Upper lobe of right lung (tissue), 1 donor: ENCODE results near the gene CMTM7. TPM values are rescaled to one million over a fixed set of nuclear protein-coding genes. Genes with fewer than 3 reads are reported as not detected.

Experiments
- ATAC-seq: fragments of 200-7000 bp; cut with Tn5 transposase; one replicate; pipeline ENCODE4 v1.9.1; 2020; ENCODE audit warnings: mild to moderate bottlenecking, moderate library complexity
- DNase-seq: peaks from one replicate; pipeline ENCODE4 v3.0.0-alpha.2; 2020
- H3K27ac ChIP-seq: fragments of 200-600 bp; one replicate; pipeline ENCODE4 v1.8.0; 2022
- H3K27me3 ChIP-seq: fragments of 200-600 bp; one replicate; pipeline ENCODE4 v1.8.0; 2022; ENCODE audit warnings: mild to moderate bottlenecking
- H3K36me3 ChIP-seq: fragments of 200-600 bp; one replicate; pipeline ENCODE4 v1.8.0; 2022
- H3K4me1 ChIP-seq: fragments of 200-600 bp; one replicate; pipeline ENCODE4 v1.8.0; 2022
- H3K4me3 ChIP-seq: fragments of 200-600 bp; one replicate; pipeline ENCODE4 v1.8.0; 2022; ENCODE audit warnings: mild to moderate bottlenecking
- H3K9me3 ChIP-seq: fragments of 200-600 bp; one replicate; pipeline ENCODE4 v1.8.0; 2022
- intact Hi-C: fragments of 100-400 bp; cut with DNase I; formaldehyde crosslinking; loops from one replicate; pipeline ENCODE4 v1.11.0; 2022
- total RNA-seq: library from RNA; stranded (reverse); fragmentation: NEBNext Ultra II Directional; extraction: Animal tissue kit (Norgen Biotek cat#: 25700); gene quantifications from one replicate; pipeline ENCODE4 v1.2.1, GENCODE V29; 2021
- TF ChIP-seq, protein P1 (sequence below): fragments of 200-600 bp; IDR thresholded peaks from one replicate; pipeline ENCODE4 v1.8.0; 2022; ENCODE audit warnings: antibody characterized with exemption
- donor health status: DM: no; HTN: yes; CAD: no; lungs with severe emphysema.

CMTM7 gene
- total RNA-seq, 1 donor from 2014 or later, result 53.2 TPM

DNA sequence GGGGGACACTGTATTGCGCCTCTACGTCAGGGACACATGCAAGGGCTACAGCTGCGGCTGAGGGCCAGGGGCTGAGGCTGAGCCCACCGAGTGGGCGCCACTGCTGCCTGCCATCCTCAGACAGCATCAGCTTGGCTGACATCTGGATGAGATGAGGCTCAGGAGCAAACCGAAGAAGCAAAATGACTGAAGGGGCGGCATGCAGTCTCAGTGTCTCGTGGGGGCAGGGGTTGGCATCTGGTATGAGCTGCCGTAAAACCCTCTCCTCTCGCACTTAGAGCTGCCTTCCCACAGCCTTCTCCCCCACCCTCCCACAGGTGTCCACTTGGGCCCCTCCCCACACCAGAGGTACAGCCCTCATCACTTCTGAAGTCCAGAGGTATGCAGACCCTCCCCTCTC is 24.2 kb upstream of the CMTM7 start:
- Histone ChIP-seq H3K9me3 (no peaks in the 10 kb centered on the region), H3K27me3 (no peaks in the 10 kb centered on the region), H3K27ac (no peak overlapping the region), H3K36me3 (no peaks in the 10 kb centered on the region), H3K4me3 (no peak overlapping the region), H3K4me1 (no peaks in the 10 kb centered on the region)
- ATAC-seq (peak; percentile 30), DNase-seq (no peak)
- intact Hi-C loops, result no loop called here
- TF ChIP-seq, protein P1, sequence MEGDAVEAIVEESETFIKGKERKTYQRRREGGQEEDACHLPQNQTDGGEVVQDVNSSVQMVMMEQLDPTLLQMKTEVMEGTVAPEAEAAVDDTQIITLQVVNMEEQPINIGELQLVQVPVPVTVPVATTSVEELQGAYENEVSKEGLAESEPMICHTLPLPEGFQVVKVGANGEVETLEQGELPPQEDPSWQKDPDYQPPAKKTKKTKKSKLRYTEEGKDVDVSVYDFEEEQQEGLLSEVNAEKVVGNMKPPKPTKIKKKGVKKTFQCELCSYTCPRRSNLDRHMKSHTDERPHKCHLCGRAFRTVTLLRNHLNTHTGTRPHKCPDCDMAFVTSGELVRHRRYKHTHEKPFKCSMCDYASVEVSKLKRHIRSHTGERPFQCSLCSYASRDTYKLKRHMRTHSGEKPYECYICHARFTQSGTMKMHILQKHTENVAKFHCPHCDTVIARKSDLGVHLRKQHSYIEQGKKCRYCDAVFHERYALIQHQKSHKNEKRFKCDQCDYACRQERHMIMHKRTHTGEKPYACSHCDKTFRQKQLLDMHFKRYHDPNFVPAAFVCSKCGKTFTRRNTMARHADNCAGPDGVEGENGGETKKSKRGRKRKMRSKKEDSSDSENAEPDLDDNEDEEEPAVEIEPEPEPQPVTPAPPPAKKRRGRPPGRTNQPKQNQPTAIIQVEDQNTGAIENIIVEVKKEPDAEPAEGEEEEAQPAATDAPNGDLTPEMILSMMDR, result no peak

DNA sequence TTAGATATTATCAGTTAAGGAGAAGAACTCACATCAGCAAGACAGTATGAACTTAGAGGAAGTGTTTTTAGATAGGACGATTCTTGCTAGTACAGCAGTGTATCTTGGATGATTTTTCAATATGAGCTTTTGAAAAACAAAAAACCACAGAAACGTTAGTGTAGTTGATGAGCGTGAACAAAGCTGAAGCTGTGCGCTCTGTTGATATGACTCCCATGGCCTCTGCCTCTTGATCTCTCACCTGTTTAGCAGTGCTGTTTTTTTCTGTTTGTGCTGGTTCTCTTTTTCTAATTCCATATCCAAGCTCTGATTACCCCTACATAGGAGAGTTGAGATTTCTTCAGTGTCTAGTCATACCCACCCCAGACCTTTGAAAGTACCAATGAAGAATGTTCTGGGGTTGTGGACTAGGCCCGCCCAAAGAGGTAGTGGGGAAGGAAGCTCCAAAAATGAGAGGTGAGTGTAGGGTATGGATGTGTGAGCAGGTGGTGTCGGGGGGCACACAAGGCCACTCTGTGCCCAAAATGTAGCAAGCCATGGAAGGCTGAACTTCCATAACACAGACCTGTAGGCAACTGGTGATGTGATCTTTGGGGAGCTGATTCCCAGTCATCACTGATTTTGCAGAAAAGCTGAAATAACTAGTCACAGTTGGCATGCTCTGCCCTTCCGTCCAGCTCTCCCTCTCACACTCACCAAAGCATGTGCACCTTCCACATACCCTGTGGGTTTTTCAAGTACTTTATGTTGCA is 20.0 kb upstream of the CMTM7 start:
- ATAC-seq (no peak), DNase-seq (no peak)
- Histone ChIP-seq H3K27ac (no peak overlapping the region), H3K36me3 (no peaks in the 10 kb centered on the region), H3K9me3 (no peaks in the 10 kb centered on the region), H3K4me1 (no peaks in the 10 kb centered on the region), H3K4me3 (no peak overlapping the region), H3K27me3 (no peaks in the 10 kb centered on the region)
- intact Hi-C loops, result no loop called here
- TF ChIP-seq, protein P1, result no peak

DNA sequence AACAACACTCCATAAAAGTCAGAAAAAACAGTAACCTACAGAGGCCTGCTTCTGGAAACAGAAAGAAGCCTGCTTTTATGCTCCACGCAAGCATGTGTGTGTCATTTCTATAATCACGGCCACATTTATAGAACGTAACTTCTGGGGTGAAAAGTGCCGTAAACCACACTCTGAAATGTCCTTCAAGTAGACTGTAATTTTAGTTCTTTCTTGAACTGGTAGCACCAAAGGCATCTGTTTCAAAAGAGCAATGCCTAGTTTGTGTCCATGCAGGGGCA is 19.5 kb upstream of the CMTM7 start:
- H3K27me3 ChIP-seq, result no peaks in the 10 kb centered on the region
- H3K9me3 ChIP-seq, result no peaks in the 10 kb centered on the region
- TF ChIP-seq, protein P1, result no peak
- ATAC-seq, result no peak
- no peak overlapping the region for H3K4me3 ChIP-seq
- intact Hi-C loops, result no loop called here
- no peaks in the 10 kb centered on the region for H3K36me3 ChIP-seq
- H3K4me1 ChIP-seq, result no peaks in the 10 kb centered on the region
- no peak overlapping the region for H3K27ac ChIP-seq
- no peak for DNase-seq

DNA sequence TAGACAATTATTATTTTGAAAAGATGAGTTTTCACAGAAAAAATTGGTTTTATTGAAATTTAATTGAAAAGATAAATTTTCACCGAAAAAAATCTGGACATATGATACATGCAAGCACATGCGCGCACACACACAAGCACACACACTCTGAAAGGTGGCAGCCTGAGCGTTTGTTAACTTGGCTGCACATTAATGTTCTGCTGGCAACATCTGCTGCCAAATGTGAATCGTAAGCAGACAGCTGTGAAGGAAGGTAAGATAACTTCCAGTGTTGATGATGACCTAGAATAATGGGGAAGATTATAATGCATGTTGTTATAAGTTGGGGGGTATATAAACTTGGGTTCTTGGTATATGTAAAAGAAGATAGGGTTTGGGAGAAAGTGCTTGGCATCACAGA is 18.4 kb upstream of the CMTM7 start:
- TF ChIP-seq, protein P1, result no peak
- Histone ChIP-seq H3K36me3 (no peaks in the 10 kb centered on the region), H3K9me3 (no peaks in the 10 kb centered on the region), H3K27ac (no peak overlapping the region), H3K4me3 (no peak overlapping the region), H3K4me1 (no peaks in the 10 kb centered on the region), H3K27me3 (no peaks in the 10 kb centered on the region)
- intact Hi-C loops, result no loop called here
- ATAC-seq (no peak), DNase-seq (no peak)

DNA sequence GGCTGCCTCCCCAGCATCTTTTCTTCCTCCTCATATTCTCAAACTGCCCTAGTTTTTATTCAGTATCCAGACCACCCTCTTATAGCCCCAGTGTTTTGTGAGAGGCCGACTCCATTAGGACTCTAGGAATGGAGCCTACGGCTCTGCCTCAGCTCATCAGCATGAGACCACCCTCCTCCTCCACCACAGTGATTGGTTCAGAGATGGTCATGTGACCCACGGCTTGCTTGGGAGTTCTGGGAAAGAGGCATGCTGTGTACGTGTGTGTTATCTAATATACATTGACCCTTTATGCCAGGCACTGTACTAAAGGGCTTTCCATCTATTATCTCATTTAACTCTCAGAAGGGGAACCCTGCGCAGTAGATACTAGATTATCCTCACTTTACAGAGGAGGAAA is 17.8 kb upstream of the CMTM7 start:
- ATAC-seq (no peak), DNase-seq (no peak)
- intact Hi-C loops, result no loop called here
- Histone ChIP-seq H3K36me3 (no peaks in the 10 kb centered on the region), H3K4me3 (no peak overlapping the region), H3K9me3 (no peaks in the 10 kb centered on the region), H3K4me1 (no peaks in the 10 kb centered on the region), H3K27me3 (no peaks in the 10 kb centered on the region), H3K27ac (no peak overlapping the region)
- TF ChIP-seq, protein P1, result no peak
